Endothelial cell of umbilical vein (primary cell): ENCODE measurements around the gene FGA. TPM values are rescaled to one million over a fixed set of nuclear protein-coding genes. Genes with fewer than 3 reads are reported as not detected.

Source experiments
- BruUV-seq: library from RNA; stranded (reverse); fragments of 400-500 nt; replicated peaks from 2 replicates; lab custom pipeline; 2021; lab: Mats Ljungman, UMichigan
- CTCF ChIA-PET: fragments of 300-600, 350-600 bp; sonication (Branson Sonifier 250); formaldehyde crosslinking; loops from one replicate; lab custom pipeline; 2021; ENCODE audit warnings: antibody characterized with exemption, inconsistent platforms; lab: Charles Lee
- POLR2A ChIA-PET: fragments of 300-600, 350-600 bp; sonication (Branson Sonifier 250); formaldehyde crosslinking; loops from one replicate; lab custom pipeline; 2021; ENCODE audit warnings: antibody characterized with exemption, inconsistent platforms; lab: Charles Lee
- DNase-seq: peaks from one replicate; pipeline ENCODE4 v3.0.0-alpha.2; 2011; ENCODE audit warnings: low read depth, low spot score
- FAIRE-seq: peaks from 2 replicates; lab custom pipeline; 2011; peaks lifted over from hg19 to GRCh38; lab: Jason Lieb, UNC
- H2AFZ ChIP-seq: 2 replicates; pipeline ENCODE4 v1.6.0; 2012; ENCODE audit warnings: low read depth, low read length, control low read depth, inconsistent platforms
- H3K27ac ChIP-seq: 2 replicates; pipeline ENCODE4 v1.5.1; 2011; ENCODE audit warnings: low read depth, mild to moderate bottlenecking, control low read depth, low read length, moderate library complexity; ENCODE audit not compliant: insufficient read depth
- H3K27me3 ChIP-seq, 2 experiments: 2 replicates each; pipeline versions ENCODE4 v1.6.0 to v1.6.1; 2011; ENCODE audit warnings: low read length in 2 of 2, mixed read lengths in 1 of 2; ENCODE audit not compliant: control insufficient read depth in 2 of 2, insufficient read depth in 2 of 2
- H3K36me3 ChIP-seq, 2 experiments: 2 replicates in 1 of 2; 3 replicates in 1 of 2; pipeline ENCODE4 v1.5.1; 2011; ENCODE audit warnings: low read length in 2 of 2, mild to moderate bottlenecking in 1 of 2, moderate library complexity in 1 of 2; ENCODE audit not compliant: control insufficient read depth in 2 of 2, insufficient read depth in 2 of 2; ENCODE audit errors: extremely low read depth in 1 of 2
- H3K4me1 ChIP-seq: 3 replicates; pipeline ENCODE4 v1.5.1; 2011; ENCODE audit warnings: mild to moderate bottlenecking, low read length; ENCODE audit not compliant: control insufficient read depth, insufficient read depth; ENCODE audit errors: extremely low read depth
- H3K4me2 ChIP-seq: 2 replicates; pipeline ENCODE4 v1.6.1; 2011; ENCODE audit warnings: low read length, control low read depth, mixed read lengths; ENCODE audit not compliant: insufficient read depth
- H3K4me3 ChIP-seq, 3 experiments: fragments of 200-600 bp in 1 of 3; sonication (generic), shearing (Covaris generic) in 1 of 3; replicated peaks in 1 of 3; 2 replicates each; pipeline ENCODE4 v1.5.1; 2011 to 2016; ENCODE audit warnings: control low read depth in 3 of 3, low read length in 3 of 3, mild to moderate bottlenecking in 2 of 3, inconsistent platforms in 1 of 3, low read depth in 1 of 3, moderate library complexity in 1 of 3; ENCODE audit not compliant: insufficient read depth in 1 of 3
- H3K79me2 ChIP-seq: 2 replicates; pipeline ENCODE4 v1.6.0; 2012; ENCODE audit warnings: low read length, inconsistent platforms; ENCODE audit not compliant: control insufficient read depth, insufficient read depth
- H3K9ac ChIP-seq: replicated peaks from 2 replicates; pipeline ENCODE3; 2011; ENCODE audit warnings: low read length, control low read depth; ENCODE audit not compliant: insufficient read depth; ENCODE audit errors: extremely low read depth
- H3K9me1 ChIP-seq: replicated peaks from 3 replicates; pipeline ENCODE4 v1.6.0; 2011; ENCODE audit warnings: mild to moderate bottlenecking, low read length; ENCODE audit not compliant: control insufficient read depth, insufficient read depth; ENCODE audit errors: extremely low read depth
- H3K9me3 ChIP-seq: replicated peaks from 2 replicates; pipeline ENCODE4 v1.5.1; 2012; ENCODE audit warnings: low read length, inconsistent platforms; ENCODE audit not compliant: control insufficient read depth, insufficient read depth
- H4K20me1 ChIP-seq: replicated peaks from 2 replicates; pipeline ENCODE3; 2011; ENCODE audit warnings: mild to moderate bottlenecking, low read length; ENCODE audit not compliant: control insufficient read depth, insufficient read depth; ENCODE audit errors: extremely low read depth
- CTCF ChIP-seq, 2 donors: IDR thresholded peaks; 1 replicate in 1 of 2; 2 replicates in 1 of 2; pipeline ENCODE4 v1.5.1; 2011; ENCODE audit warnings: low read length in 2 of 2, mild to moderate bottlenecking in 2 of 2, moderate library complexity in 2 of 2, control low read depth in 1 of 2, inconsistent platforms in 1 of 2, low read depth in 1 of 2; ENCODE audit not compliant: insufficient read depth in 1 of 2; ENCODE audit errors: extremely low read depth in 1 of 2
- EZH2 ChIP-seq: IDR thresholded peaks from 2 replicates; pipeline ENCODE4 v1.6.1; 2012; ENCODE audit warnings: borderline replicate concordance, low read depth, mild to moderate bottlenecking, moderate library complexity, low read length, inconsistent platforms; ENCODE audit not compliant: severe bottlenecking
- FOS ChIP-seq: IDR thresholded peaks from 2 replicates; pipeline ENCODE4 v1.6.1; 2011; ENCODE audit warnings: mild to moderate bottlenecking, low read length, moderate library complexity, borderline replicate concordance; ENCODE audit not compliant: insufficient read depth
- GATA2 ChIP-seq: IDR thresholded peaks from 2 replicates; pipeline ENCODE4 v1.7.0; 2011; ENCODE audit warnings: low read depth, mild to moderate bottlenecking, moderate library complexity, mixed read lengths, low read length; ENCODE audit not compliant: insufficient read length, insufficient read depth
- JUN ChIP-seq: IDR thresholded peaks from 2 replicates; pipeline ENCODE4 v1.6.1; 2011; ENCODE audit warnings: borderline replicate concordance, low read depth; ENCODE audit not compliant: insufficient read length, insufficient read depth
- MAX ChIP-seq: IDR thresholded peaks from 2 replicates; pipeline ENCODE4 v1.6.1; 2011; ENCODE audit not compliant: insufficient read depth, insufficient read length
- MYC ChIP-seq: IDR thresholded peaks from one replicate; pipeline ENCODE4 v1.6.1; 2011; ENCODE audit warnings: mild to moderate bottlenecking, low read depth, low read length
- POLR2A ChIP-seq: IDR thresholded peaks from 2 replicates; pipeline ENCODE4 v1.6.1; 2012; ENCODE audit warnings: low read depth, mild to moderate bottlenecking, control low read depth, low read length
- POLR2AphosphoS5 ChIP-seq: IDR thresholded peaks from 2 replicates; pipeline ENCODE4 v1.6.1; 2012; ENCODE audit warnings: low read depth, mild to moderate bottlenecking, control low read depth, low read length, moderate library complexity; ENCODE audit not compliant: insufficient read depth
- dilution Hi-C: fragments of 300-500 bp; cut with MboI; formaldehyde crosslinking; loops from one replicate; pipeline ENCODE4 v1.15.0; 2019; ENCODE audit warnings: low sequenced_read_pairs; ENCODE audit not compliant: extremely low pct_ligation_motif_present
- intact Hi-C: fragments of 100-400 bp; cut with micrococcal nuclease; formaldehyde crosslinking; loops from one replicate; pipeline ENCODE4 v1.10.0; 2022
- polyA plus RNA-seq, 4 experiments: library from polyadenylated mRNA; depleted of rRNA in 3 of 4; stranded (reverse) in 3 of 4; unstranded in 1 of 4; fragments of >200 nt; gene quantifications; 2 replicates each; pipeline versions ENCODE4 v1.2.1 to v1.2.3, GENCODE V29; 2011 to 2012; ENCODE audit warnings: missing spikeins in 1 of 4
- total RNA-seq: library from RNA; stranded (reverse); gene quantifications from 2 replicates; pipeline ENCODE4 v1.2.3, GENCODE V29; 2021

Gene FGA
- total and polyA plus RNA-seq, 2 donors (not counting 3 experiments of a cell fraction or from before 2014, with no cell fraction given), result not detected

GRCh38 chr4:154634058-154634457, 43.5 kb upstream of the FGA start:
- TF ChIP-seq JUN (no peak), CTCF (IDR thresholded peaks at IDR 0.05; ENCODE audit: extremely low read depth in 1 of 2, insufficient read depth in 1 of 2, low read depth in 1 of 2, low read length in 2 of 2) (no peak), POLR2AphosphoS5 (no peak), MAX (no peak), FOS (no peak), POLR2A (no peak), GATA2 (no peak), EZH2 (no peak), MYC (no peak)
- no peak overlapping the region for H3K9ac ChIP-seq
- no peak overlapping the region for H2AFZ ChIP-seq
- H3K27me3 ChIP-seq, result peaks cover 5 to 6% of the 10 kb centered on the region in 2 experiments
- H3K9me3 ChIP-seq, result no peaks in the 10 kb centered on the region
- no peak overlapping the region for H3K4me3 ChIP-seq
- dilution Hi-C loops, result no loop called here
- no peaks in the 10 kb centered on the region for H4K20me1 ChIP-seq
- no peak for FAIRE-seq
- H3K4me1 ChIP-seq, result no peaks in the 10 kb centered on the region
- no peaks in the 10 kb centered on the region for H3K36me3 ChIP-seq
- no peak overlapping the region for H3K4me2 ChIP-seq
- ChIA-PET CTCF (interaction anchor here (1.2 to 1.9 kb wide), 2 partner anchors 15 to 19 kb away, joined by 3 to 8 read pairs; no protein-coding TSS in a partner anchor), POLR2A (no interaction called here)
- intact Hi-C loops, result no loop called here
- DNase-seq, result no peak
- no peaks in the 10 kb centered on the region for H3K79me2 ChIP-seq
- no peaks in the 10 kb centered on the region for H3K9me1 ChIP-seq
- no peak overlapping the region for H3K27ac ChIP-seq
- no TSS peak for BruUV-seq
